ENCODE measurements around the gene SGSM2. TPM values are rescaled to one million over a fixed set of nuclear protein-coding genes. Genes with fewer than 3 reads are reported as not detected.
A peak's percentile ranks its signal among the peaks of the same experiment; 100 is the strongest.

The SGSM2 gene
- total RNA-seq, 1 donor from 2014 or later, result 13.4 TPM

DNA sequence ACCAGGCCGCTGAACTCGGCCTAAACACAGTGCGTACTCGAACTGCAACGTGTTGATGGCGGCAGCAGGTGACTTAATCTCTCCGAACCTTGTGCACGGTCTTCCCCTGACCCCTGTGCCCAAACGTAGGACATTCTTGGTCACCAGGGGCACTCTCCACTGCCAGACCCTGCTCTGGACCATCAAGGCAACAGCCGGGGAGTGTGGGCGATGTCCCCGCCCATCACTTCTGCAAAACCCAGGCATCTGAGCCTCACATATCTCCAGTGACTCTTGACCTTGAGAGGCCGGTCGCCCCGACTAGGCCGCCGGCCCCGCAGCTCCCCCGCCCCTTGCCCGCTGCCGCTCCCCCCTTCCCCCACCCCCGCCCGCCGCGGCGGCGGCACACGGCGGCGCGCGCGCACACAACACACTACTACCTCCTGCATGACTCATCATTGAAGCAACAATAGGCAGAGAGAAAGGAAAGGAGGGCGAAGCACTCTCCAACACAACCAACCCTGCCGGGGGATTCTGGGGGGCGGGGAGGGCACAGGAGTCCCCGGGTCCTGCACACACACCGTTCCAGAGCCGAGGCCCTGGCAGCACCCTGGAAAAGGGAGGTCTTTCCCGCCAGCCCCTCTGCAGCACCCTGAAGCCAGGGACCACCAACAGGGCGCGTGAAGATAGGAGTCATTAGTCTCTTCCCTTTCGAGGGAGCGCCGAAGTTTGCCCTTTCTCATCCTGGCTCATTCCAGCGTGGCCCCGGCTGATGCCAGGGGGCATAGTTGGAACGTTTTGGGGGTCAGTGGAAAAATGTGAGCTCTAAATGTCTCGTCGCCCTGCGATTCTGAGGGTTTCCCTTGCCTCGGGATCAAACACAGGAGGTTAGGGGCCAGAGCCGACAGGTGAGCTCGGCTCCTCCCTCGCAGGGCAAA, 61.6 kb downstream of the SGSM2 start:
- peak; percentile 68 for DNase-seq (ENCODE audit: low read depth)

DNA sequence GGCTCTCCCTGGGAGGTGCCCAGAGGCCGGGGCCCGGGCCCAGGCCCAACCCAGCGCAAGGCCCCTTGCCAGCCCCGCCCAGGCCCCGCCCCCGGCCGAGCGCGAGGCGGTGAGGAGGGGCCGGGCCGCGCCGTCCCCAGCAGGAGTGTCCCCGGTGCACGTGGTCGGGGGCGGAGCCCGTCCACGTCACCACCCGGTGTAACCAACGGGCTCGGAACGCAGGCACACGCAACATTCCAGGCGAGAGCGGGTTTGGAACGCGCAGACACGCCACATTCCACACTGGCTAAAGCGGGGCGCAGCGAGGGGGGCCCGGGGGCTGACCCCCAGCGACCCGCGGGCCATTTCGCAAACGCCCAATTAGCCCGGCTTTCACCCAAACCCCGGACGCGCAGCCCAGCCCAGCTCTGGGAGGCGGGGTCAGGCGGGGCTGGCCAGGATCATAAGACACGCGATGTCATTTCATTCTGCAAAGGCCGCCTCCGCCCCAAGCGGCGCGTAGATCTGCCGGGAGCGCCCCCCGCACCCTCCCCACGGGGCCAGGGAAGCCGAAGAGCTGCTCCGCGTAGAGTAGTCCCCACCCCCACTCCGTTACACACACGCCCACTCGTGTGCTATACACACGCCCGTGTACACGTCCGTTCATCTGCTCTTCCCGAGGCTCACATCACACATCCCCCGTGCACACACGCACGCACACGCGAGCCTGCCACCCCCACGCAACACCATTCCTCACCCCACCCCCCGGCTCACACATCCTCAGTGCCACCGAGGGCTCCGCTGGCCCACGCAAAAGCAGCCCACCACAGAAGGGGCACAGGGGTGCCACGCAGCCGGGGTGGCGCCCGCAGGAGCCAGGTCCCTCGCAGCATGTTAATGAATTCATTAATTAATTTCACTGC, 62.5 kb downstream of the SGSM2 start:
- no peak for FAIRE-seq
- Histone ChIP-seq H3K36me3 (ENCODE audit: control insufficient read depth, insufficient read depth, low read length) (peaks cover 2% of the 10 kb centered on the region), H3K4me3 (ENCODE audit: low read depth, low read length) (peak overlapping the region; percentile 99), H3K27me3 (ENCODE audit: control insufficient read depth, insufficient read depth, low read length) (no peaks in the 10 kb centered on the region)
- DNase-seq (ENCODE audit: low read depth), result peak; percentile 86
- TF ChIP-seq, protein P1, sequence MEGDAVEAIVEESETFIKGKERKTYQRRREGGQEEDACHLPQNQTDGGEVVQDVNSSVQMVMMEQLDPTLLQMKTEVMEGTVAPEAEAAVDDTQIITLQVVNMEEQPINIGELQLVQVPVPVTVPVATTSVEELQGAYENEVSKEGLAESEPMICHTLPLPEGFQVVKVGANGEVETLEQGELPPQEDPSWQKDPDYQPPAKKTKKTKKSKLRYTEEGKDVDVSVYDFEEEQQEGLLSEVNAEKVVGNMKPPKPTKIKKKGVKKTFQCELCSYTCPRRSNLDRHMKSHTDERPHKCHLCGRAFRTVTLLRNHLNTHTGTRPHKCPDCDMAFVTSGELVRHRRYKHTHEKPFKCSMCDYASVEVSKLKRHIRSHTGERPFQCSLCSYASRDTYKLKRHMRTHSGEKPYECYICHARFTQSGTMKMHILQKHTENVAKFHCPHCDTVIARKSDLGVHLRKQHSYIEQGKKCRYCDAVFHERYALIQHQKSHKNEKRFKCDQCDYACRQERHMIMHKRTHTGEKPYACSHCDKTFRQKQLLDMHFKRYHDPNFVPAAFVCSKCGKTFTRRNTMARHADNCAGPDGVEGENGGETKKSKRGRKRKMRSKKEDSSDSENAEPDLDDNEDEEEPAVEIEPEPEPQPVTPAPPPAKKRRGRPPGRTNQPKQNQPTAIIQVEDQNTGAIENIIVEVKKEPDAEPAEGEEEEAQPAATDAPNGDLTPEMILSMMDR (IDR thresholded peaks at IDR 0.05; ENCODE audit: insufficient read depth, low read length, severe bottlenecking), result peak; percentile 7

More for the DNA sequence above, 61.6 kb downstream of the SGSM2 start:
- FAIRE-seq, result no peak
- TF ChIP-seq, protein P1 (IDR thresholded peaks at IDR 0.05; ENCODE audit: insufficient read depth, low read length, severe bottlenecking), result no peak
- Histone ChIP-seq H3K36me3 (ENCODE audit: control insufficient read depth, insufficient read depth, low read length) (peaks cover 2% of the 10 kb centered on the region), H3K27me3 (ENCODE audit: control insufficient read depth, insufficient read depth, low read length) (no peaks in the 10 kb centered on the region), H3K4me3 (ENCODE audit: low read depth, low read length) (peak overlapping the region; percentile 99)

DNA sequence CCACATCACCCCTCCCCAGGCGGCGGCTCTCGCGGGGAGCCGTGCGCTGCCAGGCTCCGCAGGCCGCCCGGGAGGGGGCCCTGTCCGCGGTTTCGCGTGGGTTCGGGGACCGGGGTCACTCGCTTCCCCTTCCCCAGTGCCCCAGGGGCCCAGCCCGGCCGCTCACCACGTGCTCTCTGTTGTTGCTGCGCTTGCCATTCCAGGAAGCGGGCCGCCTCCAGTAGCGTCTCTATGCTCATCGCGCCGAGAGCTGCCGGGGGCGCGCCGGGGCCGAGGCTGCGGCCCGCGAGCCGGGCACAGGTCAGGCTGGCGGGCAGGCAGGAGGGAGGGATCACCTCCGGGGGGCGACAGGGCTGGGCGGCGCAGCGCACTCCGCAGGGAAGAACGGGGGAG, 63.2 kb downstream of the SGSM2 start:
- FAIRE-seq (no peak), DNase-seq (ENCODE audit: low read depth) (no peak)
- peak overlapping the region; percentile 99 for H3K4me3 ChIP-seq (ENCODE audit: low read depth, low read length)
- H3K36me3 ChIP-seq (ENCODE audit: control insufficient read depth, insufficient read depth, low read length), result peaks cover 2% of the 10 kb centered on the region
- H3K27me3 ChIP-seq (ENCODE audit: control insufficient read depth, insufficient read depth, low read length), result no peaks in the 10 kb centered on the region
- TF ChIP-seq, protein P1 (IDR thresholded peaks at IDR 0.05; ENCODE audit: insufficient read depth, low read length, severe bottlenecking), result no peak

DNA sequence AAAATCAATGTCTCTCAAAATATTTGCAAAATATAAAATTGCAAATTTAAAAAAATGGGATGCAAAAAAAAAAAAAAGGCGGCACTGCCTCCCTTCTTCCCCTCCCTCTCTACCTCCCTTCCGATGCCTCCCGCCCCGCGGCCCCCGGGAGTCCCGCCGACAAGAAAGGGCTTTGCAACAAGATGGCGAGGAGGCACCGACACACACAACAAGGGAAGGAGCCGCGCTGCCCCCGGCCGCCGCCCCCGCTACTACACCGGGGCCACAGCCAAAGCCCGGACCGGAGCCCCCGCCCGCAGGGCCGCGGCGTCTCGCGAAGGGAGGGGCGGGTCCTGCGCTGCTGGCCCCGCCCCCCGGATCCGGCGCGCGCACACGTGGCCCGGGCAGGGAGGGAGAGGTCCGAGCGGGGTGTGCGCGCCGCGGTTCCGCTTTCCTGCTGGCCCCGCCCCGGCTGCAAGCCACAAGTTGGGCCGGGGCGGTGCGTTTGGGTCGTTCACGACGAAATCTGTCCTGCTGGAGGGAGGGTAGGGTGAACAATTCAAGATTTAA, 63.6 kb downstream of the SGSM2 start, which contains the start of gene MNT:
MNT (minus strand) TSS at position 184 of the 549 bp plus-strand sequence. CDS start 348 bp downstream, outside the sequence.
- no peak for DNase-seq (ENCODE audit: low read depth)
- Histone ChIP-seq H3K36me3 (ENCODE audit: control insufficient read depth, insufficient read depth, low read length) (peaks cover 2% of the 10 kb centered on the region), H3K27me3 (ENCODE audit: control insufficient read depth, insufficient read depth, low read length) (no peaks in the 10 kb centered on the region), H3K4me3 (ENCODE audit: low read depth, low read length) (peak within 1 kb of the TSS; percentile 99)
- TF ChIP-seq, protein P1 (IDR thresholded peaks at IDR 0.05; ENCODE audit: insufficient read depth, low read length, severe bottlenecking), result no peak
- FAIRE-seq, result no peak

DNA sequence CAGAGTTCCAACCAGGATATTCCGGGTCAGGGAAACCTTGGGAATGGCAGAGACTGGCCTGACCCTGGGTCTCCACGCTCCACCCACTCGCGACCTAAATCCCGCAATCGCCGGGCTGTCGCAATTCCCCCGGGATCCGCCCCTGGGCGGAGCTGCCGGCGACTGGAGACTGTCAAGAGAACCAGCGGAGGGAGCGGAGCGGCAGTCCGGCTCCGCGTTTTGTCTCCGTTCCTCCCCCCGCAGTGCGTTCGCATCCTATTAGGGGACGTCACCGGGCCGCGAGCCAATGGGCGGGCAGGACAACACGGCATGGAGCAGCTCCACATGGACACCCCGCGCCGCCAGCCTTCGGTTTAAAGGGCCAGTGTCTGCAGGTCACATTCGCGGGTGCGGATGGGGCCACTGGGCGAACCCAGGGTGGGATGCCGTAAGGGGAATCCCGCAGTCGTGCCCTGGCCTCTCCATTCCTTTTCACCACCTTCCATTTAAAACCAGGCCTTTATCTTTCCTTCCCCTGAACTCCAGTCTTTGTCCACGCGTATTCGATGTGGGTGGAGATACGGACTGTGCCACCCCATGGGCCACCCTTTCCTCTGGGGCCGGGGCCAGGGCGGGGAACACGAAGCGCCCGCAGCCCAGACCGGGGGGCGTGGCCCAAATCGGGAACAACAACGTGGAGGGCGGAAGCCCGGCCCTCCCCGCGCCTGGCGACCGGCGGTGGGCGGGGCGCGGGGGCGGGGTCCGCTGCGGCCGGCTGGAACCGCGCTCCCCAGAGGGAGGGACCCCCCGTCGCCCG, 64.3 kb downstream of the SGSM2 start:
- Histone ChIP-seq H3K36me3 (ENCODE audit: control insufficient read depth, insufficient read depth, low read length) (peaks cover 2% of the 10 kb centered on the region), H3K27me3 (ENCODE audit: control insufficient read depth, insufficient read depth, low read length) (no peaks in the 10 kb centered on the region), H3K4me3 (ENCODE audit: low read depth, low read length) (peak overlapping the region; percentile 99)
- FAIRE-seq (peak; percentile 13), DNase-seq (ENCODE audit: low read depth) (peak; percentile 96)
- TF ChIP-seq, protein P1 (IDR thresholded peaks at IDR 0.05; ENCODE audit: insufficient read depth, low read length, severe bottlenecking), result no peak

Measured in bronchial epithelial cell (primary cell).